Esophagus muscularis mucosa (tissue), 3 donors: ENCODE measurements around the gene ZFHX3.

ENCODE experiments used
- CTCF ChIP-seq, 3 experiments: fragments of 200-600 bp in 2 of 3; fragments of 450-650 bp in 1 of 3; sonication (generic) in 2 of 3; IDR thresholded peaks; one replicate each; pipeline ENCODE4 v1.5.1; 2017 to 2019; ENCODE audit warnings: antibody characterized with exemption in 3 of 3, mild to moderate bottlenecking in 2 of 3, moderate library complexity in 1 of 3
- POLR2AphosphoS5 ChIP-seq, 2 donors: sonication (generic); formaldehyde crosslinking; IDR thresholded peaks; one replicate each; pipeline ENCODE4 v1.6.1; 2017; ENCODE audit warnings: antibody characterized with exemption in 2 of 2

GRCh38 chr16:72934636-72935403, 113.1 kb downstream of the ZFHX3 start:
- no peak for TF ChIP-seq CTCF (IDR thresholded peaks at IDR 0.05)
- no peak for TF ChIP-seq POLR2AphosphoS5 (IDR thresholded peaks at IDR 0.05)
